Natural killer cell (primary cell): ENCODE measurements around the gene ALG6. TPM values are rescaled to one million over a fixed set of nuclear protein-coding genes. Genes with fewer than 3 reads are reported as not detected.

Experiments used
- ATAC-seq, 3 donors: fragments of 150-1000 bp in 2 of 3; fragments of 200-7000 bp in 1 of 3; cut with Tn5 transposase; 1 replicate in 1 of 3; 2 replicates in 2 of 3; pipeline ENCODE4 v1.10.0; 2021; ENCODE audit warnings: mild to moderate bottlenecking in 2 of 3, moderate library complexity in 2 of 3
- DNase-seq, 2 donors: peaks; one replicate each; pipeline versions ENCODE4 v3.0.0 to v3.0.0-alpha.2; 2013 to 2021; ENCODE audit warnings: mixed read lengths in 1 of 2
- H3K27ac ChIP-seq: one replicate; pipeline ENCODE4 v1.5.1; 2013; ENCODE audit warnings: mild to moderate bottlenecking, low read length
- H3K27me3 ChIP-seq: one replicate; pipeline ENCODE4 v1.6.1; 2013; ENCODE audit warnings: low read length; ENCODE audit not compliant: control insufficient read depth, insufficient read depth
- H3K36me3 ChIP-seq: one replicate; pipeline ENCODE4 v1.6.1; 2013; ENCODE audit warnings: low read length; ENCODE audit not compliant: control insufficient read depth, insufficient read depth
- H3K4me1 ChIP-seq: one replicate; pipeline ENCODE4 v1.6.1; 2013; ENCODE audit warnings: low read length; ENCODE audit not compliant: control insufficient read depth, insufficient read depth
- H3K4me3 ChIP-seq: one replicate; pipeline ENCODE4 v1.5.1; 2013; ENCODE audit warnings: low read length
- H3K9me3 ChIP-seq: one replicate; pipeline ENCODE4 v1.6.1; 2013; ENCODE audit warnings: low read length; ENCODE audit not compliant: control insufficient read depth, insufficient read depth
- H3K27ac Mint-ChIP-seq, 2 donors: one replicate each; pipeline ENCODE4 v1.8.0; 2022; ENCODE audit warnings: mild to moderate bottlenecking in 2 of 2, mixed read lengths in 2 of 2, moderate library complexity in 1 of 2
- H3K27me3 Mint-ChIP-seq, 2 donors: one replicate each; pipeline ENCODE4 v1.8.0; 2022; ENCODE audit warnings: low read depth in 2 of 2, mixed read lengths in 2 of 2
- H3K36me3 Mint-ChIP-seq: one replicate; pipeline ENCODE4 v1.8.0; 2022; ENCODE audit warnings: mixed read lengths
- H3K4me1 Mint-ChIP-seq, 2 donors: one replicate each; pipeline ENCODE4 v1.8.0; 2022; ENCODE audit warnings: mixed read lengths in 2 of 2
- H3K4me3 Mint-ChIP-seq: one replicate; pipeline ENCODE4 v1.8.0; 2022; ENCODE audit warnings: mild to moderate bottlenecking, moderate library complexity, mixed read lengths
- H3K9me3 Mint-ChIP-seq, 2 donors: one replicate each; pipeline ENCODE4 v1.8.0; 2022; ENCODE audit warnings: mixed read lengths in 2 of 2
- CTCF ChIP-seq: fragments of 200-600 bp; IDR thresholded peaks from one replicate; pipeline ENCODE4 v1.8.0; 2022; ENCODE audit warnings: antibody characterized with exemption
- WGBS: methylation state at CpG from one replicate; pipeline ENCODE4 v1.1.7; 2013; ENCODE audit warnings: missing lambda C conversion rate; ENCODE audit not compliant: insufficient coverage; 5-methylcytosine and 5-hydroxymethylcytosine counted together
- intact Hi-C: fragments of 100-400 bp; cut with micrococcal nuclease; formaldehyde crosslinking; loops from one replicate; pipeline ENCODE4 v1.14.2; 2022
- total RNA-seq, 4 donors: library from RNA; stranded (reverse); fragments of 120-200 nt in 1 of 4; gene quantifications; one replicate each; pipeline versions ENCODE4 v1.2.3 to v1.2.4, GENCODE V29; 2013 to 2022

ALG6 gene
- total RNA-seq, 3 donors from 2014 or later (not counting 1 experiment from before 2014, with no cell fraction given), result 21.3 to 28.0 (median 23.4) TPM

- no peaks in the 10 kb centered on the region for H3K4me1 ChIP-seq
- no peaks in the 10 kb centered on the region for H3K4me1 Mint-ChIP-seq
- no peaks in the 10 kb centered on the region for H3K36me3 Mint-ChIP-seq
- H3K4me3 ChIP-seq, result no peak overlapping the region
- H3K9me3 Mint-ChIP-seq, result no peaks in the 10 kb centered on the region
- ATAC-seq, result no peak
- H3K36me3 ChIP-seq, result no peaks in the 10 kb centered on the region
- intact Hi-C loops, result no loop called here
- DNase-seq, result no peak
- no peaks in the 10 kb centered on the region for H3K9me3 ChIP-seq
- H3K27ac ChIP-seq, result no peak overlapping the region
- no peaks in the 10 kb centered on the region for H3K27me3 ChIP-seq
- WGBS, result 100% methylated on average over 1 of the region's 2 CpGs
- H3K27me3 Mint-ChIP-seq, result no peaks in the 10 kb centered on the region
- no peak overlapping the region for H3K4me3 Mint-ChIP-seq
- TF ChIP-seq CTCF, result no peak
- no peak overlapping the region for H3K27ac Mint-ChIP-seq
Observed at GRCh38 chr1:63423649-63424048, 56.2 kb downstream of the ALG6 start.

GRCh38 chr1:63428815-63429214, 61.4 kb downstream of the ALG6 start:
- Mint-ChIP-seq H3K27me3 (no peaks in the 10 kb centered on the region), H3K27ac (no peak overlapping the region), H3K4me3 (no peak overlapping the region), H3K9me3 (no peaks in the 10 kb centered on the region), H3K36me3 (peaks cover 9% of the 10 kb centered on the region), H3K4me1 (no peaks in the 10 kb centered on the region)
- Histone ChIP-seq H3K27ac (no peak overlapping the region), H3K9me3 (peaks cover 2% of the 10 kb centered on the region), H3K27me3 (no peaks in the 10 kb centered on the region), H3K36me3 (peaks cover 8% of the 10 kb centered on the region), H3K4me1 (no peaks in the 10 kb centered on the region), H3K4me3 (no peak overlapping the region)
- TF ChIP-seq CTCF, result no peak
- ATAC-seq (no peak), DNase-seq (no peak)
- intact Hi-C loops, result no loop called here

- H3K27ac ChIP-seq, result no peak overlapping the region
- H3K4me1 ChIP-seq, result no peaks in the 10 kb centered on the region
- H3K4me3 Mint-ChIP-seq, result no peak overlapping the region
- H3K4me3 ChIP-seq, result no peak overlapping the region
- no peak for TF ChIP-seq CTCF
- H3K4me1 Mint-ChIP-seq, result no peaks in the 10 kb centered on the region
- H3K27ac Mint-ChIP-seq, result no peak overlapping the region
- peaks cover 9% of the 10 kb centered on the region for H3K36me3 Mint-ChIP-seq
- intact Hi-C loops, result no loop called here
- peaks cover 8% of the 10 kb centered on the region for H3K36me3 ChIP-seq
- H3K27me3 Mint-ChIP-seq, result no peaks in the 10 kb centered on the region
- H3K9me3 Mint-ChIP-seq, result no peaks in the 10 kb centered on the region
- no peak for ATAC-seq
- H3K9me3 ChIP-seq, result peaks cover 2% of the 10 kb centered on the region
- no peak for DNase-seq
- H3K27me3 ChIP-seq, result no peaks in the 10 kb centered on the region
Observed at GRCh38 chr1:63429281-63429680, 61.9 kb downstream of the ALG6 start.

GRCh38 chr1:63435161-63435560, 67.7 kb downstream of the ALG6 start:
- peaks cover 9% of the 10 kb centered on the region for H3K36me3 ChIP-seq
- no peaks in the 10 kb centered on the region for H3K9me3 Mint-ChIP-seq
- no peak overlapping the region for H3K4me3 ChIP-seq
- no peaks in the 10 kb centered on the region for H3K9me3 ChIP-seq
- no peaks in the 10 kb centered on the region for H3K4me1 ChIP-seq
- ATAC-seq (no peak), DNase-seq (no peak)
- H3K27me3 ChIP-seq, result no peaks in the 10 kb centered on the region
- H3K27me3 Mint-ChIP-seq, result no peaks in the 10 kb centered on the region
- TF ChIP-seq CTCF, result no peak
- H3K4me3 Mint-ChIP-seq, result no peak overlapping the region
- H3K4me1 Mint-ChIP-seq, result no peaks in the 10 kb centered on the region
- 100% methylated on average over 4 of the region's 4 CpGs for WGBS
- no peaks in the 10 kb centered on the region for H3K36me3 Mint-ChIP-seq
- no peak overlapping the region for H3K27ac ChIP-seq
- no peak overlapping the region for H3K27ac Mint-ChIP-seq
- intact Hi-C loops, result no loop called here
